ENCODE data around the gene ADAMTS19. TPM values are rescaled to one million over a fixed set of nuclear protein-coding genes. Genes with fewer than 3 reads are reported as not detected.
"Not testable (repeated sequence)": the region's sequence is repeated elsewhere in the genome, so short reads cannot be mapped to it uniquely, and the experiment has no call there.

The ADAMTS19 gene
- total RNA-seq, 4 donors from 2014 or later, result 0.76 TPM; not detected in 3

DNA sequence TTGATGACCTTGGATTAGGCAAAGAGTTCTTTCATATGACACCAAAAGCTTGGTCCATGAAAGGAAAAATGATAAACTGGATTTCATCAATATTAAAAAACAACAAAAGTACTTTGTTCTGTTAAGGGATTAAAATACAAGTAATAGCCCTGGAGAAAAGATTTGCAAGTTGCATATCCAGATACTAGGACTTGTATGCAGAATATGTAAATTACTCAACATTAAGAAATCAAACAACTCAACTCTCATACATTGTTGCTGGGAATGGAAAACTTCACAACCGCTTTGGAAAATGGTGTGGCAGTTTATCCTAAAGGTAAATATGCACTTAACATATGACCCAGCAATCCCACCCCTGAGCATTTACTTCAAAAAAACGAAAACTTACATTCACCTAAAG is 112.0 kb downstream of the ADAMTS19 start:
- Histone ChIP-seq H3K27me3 (no peaks in the 10 kb centered on the region), H3K27ac (no peak overlapping the region), H3K36me3 (no peaks in the 10 kb centered on the region), H3K4me1 (no peaks in the 10 kb centered on the region), H3K4me3 (no peak overlapping the region), H3K9me3 (no peaks in the 10 kb centered on the region)
- 49 to 69% methylated on average over 2 of the region's 2 CpGs for WGBS, 2 donors
- no peak for DNase-seq
- TF ChIP-seq POLR2A (IDR thresholded peaks at IDR 0.05) (no peak), CTCF (IDR thresholded peaks at IDR 0.05) (no peak)
- intact Hi-C loops (cut with DNase I), result no loop called here

DNA sequence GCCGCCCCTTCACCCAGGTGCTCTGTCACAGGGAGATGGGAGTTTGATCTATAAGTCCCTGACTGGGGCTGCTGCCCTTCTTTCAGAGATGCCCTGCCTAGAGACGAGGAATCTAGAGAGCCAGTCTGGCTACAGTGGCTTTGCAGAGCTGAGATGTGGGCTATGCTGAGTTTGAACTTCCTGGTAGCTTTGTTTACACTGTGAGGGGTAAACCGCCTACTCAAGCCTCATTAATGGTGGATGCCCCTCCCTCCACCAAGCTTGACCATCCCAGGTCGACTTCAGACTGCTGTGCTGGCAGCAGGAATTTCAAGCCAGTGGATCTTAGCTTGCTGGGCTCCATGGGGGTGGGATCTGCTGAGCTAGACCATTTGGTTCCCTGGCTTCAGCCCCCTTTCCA is 124.4 kb downstream of the ADAMTS19 start:
- 0 to 100% methylated on average over 1 of the region's 4 CpGs for WGBS, 2 donors
- DNase-seq; intact Hi-C loops (cut with DNase I): not testable (repeated sequence)

DNA sequence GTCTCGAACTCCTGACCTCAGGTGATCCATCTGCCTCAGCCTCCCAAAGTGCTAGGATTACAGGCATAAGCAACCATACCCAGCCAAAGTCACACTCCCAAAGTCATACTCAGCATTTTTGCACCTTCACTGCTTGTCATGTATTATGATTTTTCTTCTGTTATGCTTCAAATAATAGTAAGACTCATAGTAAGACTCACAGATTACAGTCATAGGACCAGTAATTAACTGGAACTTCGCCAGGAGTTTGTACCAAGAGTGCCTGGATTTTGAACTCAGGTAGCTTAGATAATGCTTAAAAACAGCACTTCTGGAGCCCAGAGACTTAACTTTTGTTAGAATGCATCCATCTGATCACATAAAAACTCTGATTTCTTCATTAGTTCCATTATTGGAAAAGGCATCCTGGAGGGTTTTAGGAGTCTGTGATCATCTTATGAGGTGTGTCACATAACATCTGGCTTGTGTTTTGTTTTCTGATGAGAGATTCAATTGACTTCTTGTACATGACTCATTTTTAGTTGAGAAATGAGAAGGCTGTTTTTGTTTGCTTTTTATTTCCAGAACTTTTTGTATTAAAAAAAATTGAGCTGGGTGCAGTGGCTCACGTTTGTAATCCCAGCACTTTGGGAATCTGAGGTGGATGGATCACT is 131.5 kb downstream of the ADAMTS19 start:
- no peak overlapping the region for H3K27ac ChIP-seq
- WGBS, 2 donors, result 52 to 56% methylated on average over 3 of the region's 3 CpGs
- DNase-seq, result no peak
- no peaks in the 10 kb centered on the region for H3K27me3 ChIP-seq
- no peaks in the 10 kb centered on the region for H3K4me1 ChIP-seq
- TF ChIP-seq POLR2A (IDR thresholded peaks at IDR 0.05) (no peak), CTCF (IDR thresholded peaks at IDR 0.05) (no peak)
- intact Hi-C loops (cut with DNase I), result no loop called here
- H3K9me3 ChIP-seq, result no peaks in the 10 kb centered on the region
- H3K36me3 ChIP-seq, result no peaks in the 10 kb centered on the region
- H3K4me3 ChIP-seq, result no peak overlapping the region

More for the DNA sequence above, 124.4 kb downstream of the ADAMTS19 start:
- H3K36me3 ChIP-seq, H3K27me3 ChIP-seq, H3K4me3 ChIP-seq, H3K9me3 ChIP-seq, H3K27ac ChIP-seq, H3K4me1 ChIP-seq: not testable (repeated sequence)

DNA sequence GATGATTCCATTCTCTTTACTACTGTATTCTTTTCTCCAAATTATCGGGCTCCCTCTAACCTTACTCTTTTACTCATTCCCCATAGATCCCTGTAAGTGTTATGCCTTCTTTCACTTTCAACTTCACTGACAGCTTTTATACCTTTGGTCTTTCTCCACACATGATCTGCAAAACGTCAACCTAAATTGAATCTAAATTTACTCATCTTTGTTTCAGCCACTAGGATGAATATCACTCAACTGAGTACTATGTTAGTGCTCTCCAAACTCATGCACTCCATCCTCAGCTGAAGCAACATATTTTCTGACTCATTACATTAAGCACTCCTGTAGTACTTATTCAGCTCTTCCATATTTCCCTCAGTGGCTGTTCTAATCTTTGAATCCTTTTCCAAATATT is 133.4 kb downstream of the ADAMTS19 start:
- Histone ChIP-seq H3K27ac (no peak overlapping the region), H3K9me3 (no peaks in the 10 kb centered on the region), H3K27me3 (no peaks in the 10 kb centered on the region), H3K4me3 (no peak overlapping the region), H3K36me3 (no peaks in the 10 kb centered on the region), H3K4me1 (no peaks in the 10 kb centered on the region)
- intact Hi-C loops (cut with DNase I), result no loop called here
- DNase-seq, result no peak
- 54 to 69% methylated on average over 2 of the region's 2 CpGs for WGBS, 2 donors
- TF ChIP-seq CTCF (IDR thresholded peaks at IDR 0.05) (no peak), POLR2A (IDR thresholded peaks at IDR 0.05) (no peak)

GRCh38 chr5:129601576-129601975 is 141.5 kb downstream of the ADAMTS19 start:
- H3K36me3 ChIP-seq, result no peaks in the 10 kb centered on the region
- no peak overlapping the region for H3K4me3 ChIP-seq
- TF ChIP-seq CTCF (IDR thresholded peaks at IDR 0.05), result no peak
- no peak for TF ChIP-seq POLR2A (IDR thresholded peaks at IDR 0.05)
- H3K9me3 ChIP-seq, result no peaks in the 10 kb centered on the region
- 65 to 78% methylated on average over 2 of the region's 2 CpGs for WGBS, 2 donors
- no peak for DNase-seq
- H3K27ac ChIP-seq, result no peak overlapping the region
- intact Hi-C loops (cut with DNase I), result no loop called here
- no peaks in the 10 kb centered on the region for H3K4me1 ChIP-seq
- H3K27me3 ChIP-seq, result no peaks in the 10 kb centered on the region

GRCh38 chr5:129608350-129608749 is 148.3 kb downstream of the ADAMTS19 start:
- no peak overlapping the region for H3K4me3 ChIP-seq
- H3K9me3 ChIP-seq, result no peaks in the 10 kb centered on the region
- no peaks in the 10 kb centered on the region for H3K36me3 ChIP-seq
- H3K27me3 ChIP-seq, result no peaks in the 10 kb centered on the region
- intact Hi-C loops (cut with DNase I), result no loop called here
- WGBS, 2 donors, result 50 to 92% methylated on average over 1 of the region's 1 CpG
- no peak overlapping the region for H3K27ac ChIP-seq
- TF ChIP-seq CTCF (IDR thresholded peaks at IDR 0.05), result no peak
- no peak for TF ChIP-seq POLR2A (IDR thresholded peaks at IDR 0.05)
- DNase-seq, result no peak
- no peaks in the 10 kb centered on the region for H3K4me1 ChIP-seq
